HEK293 (cell line): ENCODE measurements around the gene CLCF1.

Source experiments
- GLIS2 ChIP-seq: fragments of 450-650 bp; formaldehyde crosslinking; IDR thresholded peaks from 2 replicates; pipeline ENCODE4 v1.5.1; 2016; ENCODE audit warnings: missing biosample characterization, missing genetic modification characterization
- MYNN ChIP-seq: fragments of 450-650 bp; formaldehyde crosslinking; IDR thresholded peaks from 2 replicates; pipeline ENCODE4 v1.5.1; 2016; ENCODE audit warnings: missing biosample characterization, missing genetic modification characterization, borderline replicate concordance
- SP2 ChIP-seq: fragments of 450-650 bp; formaldehyde crosslinking; IDR thresholded peaks from 2 replicates; pipeline ENCODE4 v1.5.1; 2016; ENCODE audit warnings: missing biosample characterization, missing genetic modification characterization
- ZNF248 ChIP-seq: fragments of 450-650 bp; formaldehyde crosslinking; IDR thresholded peaks from 2 replicates; pipeline ENCODE4 v1.5.1; 2017; ENCODE audit warnings: missing biosample characterization, missing genetic modification characterization
- ZNF335 ChIP-seq: fragments of 450-650 bp; formaldehyde crosslinking; conservative IDR thresholded peaks from 2 replicates; pipeline ENCODE4 v1.5.1; 2016; ENCODE audit warnings: missing biosample characterization, missing genetic modification characterization
- ZSCAN16 ChIP-seq: fragments of 450-650 bp; formaldehyde crosslinking; IDR thresholded peaks from 2 replicates; pipeline ENCODE4 v1.5.1; 2016; ENCODE audit warnings: missing biosample characterization, missing genetic modification characterization
- ZSCAN30 ChIP-seq: fragments of 450-650 bp; IDR thresholded peaks from 2 replicates; pipeline ENCODE4 v1.5.1; 2018; ENCODE audit warnings: missing biosample characterization, mild to moderate bottlenecking, missing genetic modification characterization, moderate library complexity
- TF ChIP-seq, protein P1 (sequence below): fragments of 450-650 bp; formaldehyde crosslinking; IDR thresholded peaks from 2 replicates; pipeline ENCODE4 v1.5.1; 2016; ENCODE audit warnings: missing biosample characterization, missing genetic modification characterization
- TF ChIP-seq, protein P2 (sequence below): sonication (generic); formaldehyde crosslinking; IDR thresholded peaks from 2 replicates; pipeline ENCODE4 v1.8.1; 2022; ENCODE audit warnings: mild to moderate bottlenecking, moderate library complexity, missing genetic modification reagents
- TF ChIP-seq, protein P3 (sequence below): fragments of 450-650 bp; formaldehyde crosslinking; IDR thresholded peaks from 2 replicates; pipeline ENCODE4 v1.5.1; 2016; ENCODE audit warnings: missing biosample characterization, missing genetic modification characterization
- TF ChIP-seq, protein P4 (sequence below): fragments of 450-650 bp; IDR thresholded peaks from 2 replicates; pipeline ENCODE4 v1.5.1; 2018; ENCODE audit warnings: missing biosample characterization, missing genetic modification characterization
- TF ChIP-seq, protein P5 (sequence below): fragments of 450-650 bp; formaldehyde crosslinking; conservative IDR thresholded peaks from 2 replicates; pipeline ENCODE4 v1.5.1; 2016; ENCODE audit warnings: low read depth, missing biosample characterization, missing genetic modification characterization

DNA sequence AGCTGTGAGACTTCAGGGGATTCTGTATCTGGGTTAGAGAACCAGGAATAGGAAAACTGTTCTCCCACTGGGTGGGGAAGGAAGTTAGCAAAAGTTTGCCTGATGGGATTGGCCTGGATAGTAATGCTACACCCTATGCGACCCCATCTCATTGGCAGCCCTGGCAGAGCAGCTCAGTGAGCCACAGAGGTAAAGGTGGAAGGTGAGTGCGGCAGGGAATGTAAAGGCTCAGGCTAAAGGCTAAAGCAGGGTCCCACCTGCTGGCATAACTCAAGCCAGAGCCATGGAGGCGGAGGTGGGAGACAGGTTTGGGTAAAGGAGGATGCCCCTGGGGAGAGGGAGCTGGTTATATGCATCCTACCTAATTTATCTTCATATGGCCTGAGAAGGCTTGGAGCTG, 51.3 kb downstream of the CLCF1 start:
- TF ChIP-seq, protein P1, sequence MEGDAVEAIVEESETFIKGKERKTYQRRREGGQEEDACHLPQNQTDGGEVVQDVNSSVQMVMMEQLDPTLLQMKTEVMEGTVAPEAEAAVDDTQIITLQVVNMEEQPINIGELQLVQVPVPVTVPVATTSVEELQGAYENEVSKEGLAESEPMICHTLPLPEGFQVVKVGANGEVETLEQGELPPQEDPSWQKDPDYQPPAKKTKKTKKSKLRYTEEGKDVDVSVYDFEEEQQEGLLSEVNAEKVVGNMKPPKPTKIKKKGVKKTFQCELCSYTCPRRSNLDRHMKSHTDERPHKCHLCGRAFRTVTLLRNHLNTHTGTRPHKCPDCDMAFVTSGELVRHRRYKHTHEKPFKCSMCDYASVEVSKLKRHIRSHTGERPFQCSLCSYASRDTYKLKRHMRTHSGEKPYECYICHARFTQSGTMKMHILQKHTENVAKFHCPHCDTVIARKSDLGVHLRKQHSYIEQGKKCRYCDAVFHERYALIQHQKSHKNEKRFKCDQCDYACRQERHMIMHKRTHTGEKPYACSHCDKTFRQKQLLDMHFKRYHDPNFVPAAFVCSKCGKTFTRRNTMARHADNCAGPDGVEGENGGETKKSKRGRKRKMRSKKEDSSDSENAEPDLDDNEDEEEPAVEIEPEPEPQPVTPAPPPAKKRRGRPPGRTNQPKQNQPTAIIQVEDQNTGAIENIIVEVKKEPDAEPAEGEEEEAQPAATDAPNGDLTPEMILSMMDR (tag by site-specific recombination): no peak
- TF ChIP-seq ZSCAN30 (tag by site-specific recombination): no peak
- TF ChIP-seq MYNN (tag by site-specific recombination): no peak
- TF ChIP-seq, protein P2, sequence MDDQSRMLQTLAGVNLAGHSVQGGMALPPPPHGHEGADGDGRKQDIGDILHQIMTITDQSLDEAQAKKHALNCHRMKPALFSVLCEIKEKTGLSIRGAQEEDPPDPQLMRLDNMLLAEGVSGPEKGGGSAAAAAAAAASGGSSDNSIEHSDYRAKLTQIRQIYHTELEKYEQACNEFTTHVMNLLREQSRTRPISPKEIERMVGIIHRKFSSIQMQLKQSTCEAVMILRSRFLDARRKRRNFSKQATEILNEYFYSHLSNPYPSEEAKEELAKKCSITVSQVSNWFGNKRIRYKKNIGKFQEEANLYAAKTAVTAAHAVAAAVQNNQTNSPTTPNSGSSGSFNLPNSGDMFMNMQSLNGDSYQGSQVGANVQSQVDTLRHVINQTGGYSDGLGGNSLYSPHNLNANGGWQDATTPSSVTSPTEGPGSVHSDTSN (CRISPR knock-in tag): no peak
- TF ChIP-seq, protein P3, sequence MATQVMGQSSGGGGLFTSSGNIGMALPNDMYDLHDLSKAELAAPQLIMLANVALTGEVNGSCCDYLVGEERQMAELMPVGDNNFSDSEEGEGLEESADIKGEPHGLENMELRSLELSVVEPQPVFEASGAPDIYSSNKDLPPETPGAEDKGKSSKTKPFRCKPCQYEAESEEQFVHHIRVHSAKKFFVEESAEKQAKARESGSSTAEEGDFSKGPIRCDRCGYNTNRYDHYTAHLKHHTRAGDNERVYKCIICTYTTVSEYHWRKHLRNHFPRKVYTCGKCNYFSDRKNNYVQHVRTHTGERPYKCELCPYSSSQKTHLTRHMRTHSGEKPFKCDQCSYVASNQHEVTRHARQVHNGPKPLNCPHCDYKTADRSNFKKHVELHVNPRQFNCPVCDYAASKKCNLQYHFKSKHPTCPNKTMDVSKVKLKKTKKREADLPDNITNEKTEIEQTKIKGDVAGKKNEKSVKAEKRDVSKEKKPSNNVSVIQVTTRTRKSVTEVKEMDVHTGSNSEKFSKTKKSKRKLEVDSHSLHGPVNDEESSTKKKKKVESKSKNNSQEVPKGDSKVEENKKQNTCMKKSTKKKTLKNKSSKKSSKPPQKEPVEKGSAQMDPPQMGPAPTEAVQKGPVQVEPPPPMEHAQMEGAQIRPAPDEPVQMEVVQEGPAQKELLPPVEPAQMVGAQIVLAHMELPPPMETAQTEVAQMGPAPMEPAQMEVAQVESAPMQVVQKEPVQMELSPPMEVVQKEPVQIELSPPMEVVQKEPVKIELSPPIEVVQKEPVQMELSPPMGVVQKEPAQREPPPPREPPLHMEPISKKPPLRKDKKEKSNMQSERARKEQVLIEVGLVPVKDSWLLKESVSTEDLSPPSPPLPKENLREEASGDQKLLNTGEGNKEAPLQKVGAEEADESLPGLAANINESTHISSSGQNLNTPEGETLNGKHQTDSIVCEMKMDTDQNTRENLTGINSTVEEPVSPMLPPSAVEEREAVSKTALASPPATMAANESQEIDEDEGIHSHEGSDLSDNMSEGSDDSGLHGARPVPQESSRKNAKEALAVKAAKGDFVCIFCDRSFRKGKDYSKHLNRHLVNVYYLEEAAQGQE (tag by site-specific recombination): no peak
- TF ChIP-seq SP2: no peak
- TF ChIP-seq, protein P4, sequence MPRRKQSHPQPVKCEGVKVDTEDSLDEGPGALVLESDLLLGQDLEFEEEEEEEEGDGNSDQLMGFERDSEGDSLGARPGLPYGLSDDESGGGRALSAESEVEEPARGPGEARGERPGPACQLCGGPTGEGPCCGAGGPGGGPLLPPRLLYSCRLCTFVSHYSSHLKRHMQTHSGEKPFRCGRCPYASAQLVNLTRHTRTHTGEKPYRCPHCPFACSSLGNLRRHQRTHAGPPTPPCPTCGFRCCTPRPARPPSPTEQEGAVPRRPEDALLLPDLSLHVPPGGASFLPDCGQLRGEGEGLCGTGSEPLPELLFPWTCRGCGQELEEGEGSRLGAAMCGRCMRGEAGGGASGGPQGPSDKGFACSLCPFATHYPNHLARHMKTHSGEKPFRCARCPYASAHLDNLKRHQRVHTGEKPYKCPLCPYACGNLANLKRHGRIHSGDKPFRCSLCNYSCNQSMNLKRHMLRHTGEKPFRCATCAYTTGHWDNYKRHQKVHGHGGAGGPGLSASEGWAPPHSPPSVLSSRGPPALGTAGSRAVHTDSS (tag by site-specific recombination): no peak
- no peak for TF ChIP-seq ZNF335 (tag by site-specific recombination)
- TF ChIP-seq, protein P5, sequence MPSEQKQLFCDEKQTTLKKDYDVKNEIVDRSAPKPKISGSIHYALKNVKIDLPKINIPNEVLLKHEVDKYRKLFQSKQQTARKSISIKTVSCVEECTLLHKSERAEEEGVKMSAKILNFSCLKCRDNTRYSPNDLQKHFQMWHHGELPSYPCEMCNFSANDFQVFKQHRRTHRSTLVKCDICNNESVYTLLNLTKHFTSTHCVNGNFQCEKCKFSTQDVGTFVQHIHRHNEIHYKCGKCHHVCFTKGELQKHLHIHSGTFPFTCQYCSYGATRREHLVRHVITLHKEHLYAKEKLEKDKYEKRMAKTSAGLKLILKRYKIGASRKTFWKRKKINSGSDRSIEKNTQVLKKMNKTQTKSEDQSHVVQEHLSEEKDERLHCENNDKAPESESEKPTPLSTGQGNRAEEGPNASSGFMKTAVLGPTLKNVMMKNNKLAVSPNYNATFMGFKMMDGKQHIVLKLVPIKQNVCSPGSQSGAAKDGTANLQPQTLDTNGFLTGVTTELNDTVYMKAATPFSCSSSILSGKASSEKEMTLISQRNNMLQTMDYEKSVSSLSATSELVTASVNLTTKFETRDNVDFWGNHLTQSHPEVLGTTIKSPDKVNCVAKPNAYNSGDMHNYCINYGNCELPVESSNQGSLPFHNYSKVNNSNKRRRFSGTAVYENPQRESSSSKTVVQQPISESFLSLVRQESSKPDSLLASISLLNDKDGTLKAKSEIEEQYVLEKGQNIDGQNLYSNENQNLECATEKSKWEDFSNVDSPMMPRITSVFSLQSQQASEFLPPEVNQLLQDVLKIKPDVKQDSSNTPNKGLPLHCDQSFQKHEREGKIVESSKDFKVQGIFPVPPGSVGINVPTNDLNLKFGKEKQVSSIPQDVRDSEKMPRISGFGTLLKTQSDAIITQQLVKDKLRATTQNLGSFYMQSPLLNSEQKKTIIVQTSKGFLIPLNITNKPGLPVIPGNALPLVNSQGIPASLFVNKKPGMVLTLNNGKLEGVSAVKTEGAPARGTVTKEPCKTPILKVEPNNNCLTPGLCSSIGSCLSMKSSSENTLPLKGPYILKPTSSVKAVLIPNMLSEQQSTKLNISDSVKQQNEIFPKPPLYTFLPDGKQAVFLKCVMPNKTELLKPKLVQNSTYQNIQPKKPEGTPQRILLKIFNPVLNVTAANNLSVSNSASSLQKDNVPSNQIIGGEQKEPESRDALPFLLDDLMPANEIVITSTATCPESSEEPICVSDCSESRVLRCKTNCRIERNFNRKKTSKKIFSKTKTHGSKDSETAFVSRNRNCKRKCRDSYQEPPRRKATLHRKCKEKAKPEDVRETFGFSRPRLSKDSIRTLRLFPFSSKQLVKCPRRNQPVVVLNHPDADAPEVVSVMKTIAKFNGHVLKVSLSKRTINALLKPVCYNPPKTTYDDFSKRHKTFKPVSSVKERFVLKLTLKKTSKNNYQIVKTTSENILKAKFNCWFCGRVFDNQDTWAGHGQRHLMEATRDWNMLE (tag by site-specific recombination): no peak
- TF ChIP-seq ZNF248 (tag by site-specific recombination): no peak
- no peak for TF ChIP-seq GLIS2 (tag by site-specific recombination)
- no peak for TF ChIP-seq ZSCAN16 (tag by site-specific recombination)
